HG03095 (cell line): Measurements from ENCODE around the gene SRGAP2B.
"Not testable (repeated sequence)": the region's sequence is repeated elsewhere in the genome, so short reads cannot be mapped to it uniquely, and the experiment has no call there.

Source experiments
- ATAC-seq: cut with Tn5 transposase; IDR thresholded peaks from one replicate; pipeline ENCODE4 v1.9.1; 2021; ENCODE audit warnings: moderate library complexity; ENCODE audit not compliant: unreplicated experiment

The SRGAP2B gene

GRCh38 chr1:145000074-145000742, 94.9 kb downstream of the SRGAP2B start:
- ATAC-seq: not testable (repeated sequence)

- not testable (repeated sequence) for ATAC-seq
These were observed 96.2 kb downstream of the SRGAP2B start for GRCh38 chr1:144998981-144999273.

- ATAC-seq: not testable (repeated sequence)
These were observed 96.8 kb downstream of the SRGAP2B start for GRCh38 chr1:144998134-144998980.

DNA sequence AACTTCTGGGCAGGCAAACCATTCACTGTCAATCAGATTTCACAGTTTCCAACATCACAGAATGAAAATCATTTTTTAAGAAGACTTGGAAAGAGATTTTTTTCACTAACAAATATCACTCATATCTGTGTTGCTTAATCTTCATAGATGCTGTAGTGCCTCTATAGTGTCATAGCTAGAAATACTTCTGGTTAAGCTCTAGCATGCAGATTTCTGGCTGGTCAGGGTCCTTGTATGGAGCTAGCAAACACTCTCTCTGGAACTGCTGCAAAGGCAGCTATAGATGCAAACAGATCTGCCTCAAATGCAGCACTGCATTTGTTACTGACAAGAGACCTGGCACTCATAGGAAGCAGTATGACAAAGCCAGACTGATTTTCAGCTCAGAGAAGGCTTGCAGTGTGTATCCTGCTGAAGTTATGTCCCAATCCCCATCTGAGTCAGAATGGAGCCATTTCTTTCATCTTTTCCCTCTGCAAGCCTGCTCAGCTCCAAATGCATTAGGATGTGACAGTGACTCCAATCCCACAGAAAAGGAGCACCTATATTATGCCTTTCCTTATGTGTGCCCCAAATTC, 99.2 kb downstream of the SRGAP2B start:
- ATAC-seq: not testable (repeated sequence)

DNA sequence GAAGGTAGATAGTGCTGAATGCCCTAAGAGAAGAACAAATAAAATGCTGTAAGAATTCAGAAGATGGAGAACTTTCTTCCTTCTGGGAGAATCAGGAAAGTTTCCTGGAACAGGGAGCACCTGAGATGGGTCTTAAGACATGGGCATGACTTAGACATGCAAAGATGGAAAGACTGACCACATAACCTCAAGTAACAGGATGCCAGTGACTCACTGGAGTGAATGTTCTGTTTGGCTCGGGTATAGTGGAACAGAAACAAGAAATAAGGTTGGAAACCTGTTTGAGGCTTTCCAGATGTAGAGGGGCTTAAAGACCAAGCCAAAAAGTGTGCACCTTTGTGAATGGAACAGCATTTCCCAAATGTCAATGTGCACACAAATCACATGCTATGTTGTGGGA, 102.2 kb downstream of the SRGAP2B start:
- not testable (repeated sequence) for ATAC-seq

DNA sequence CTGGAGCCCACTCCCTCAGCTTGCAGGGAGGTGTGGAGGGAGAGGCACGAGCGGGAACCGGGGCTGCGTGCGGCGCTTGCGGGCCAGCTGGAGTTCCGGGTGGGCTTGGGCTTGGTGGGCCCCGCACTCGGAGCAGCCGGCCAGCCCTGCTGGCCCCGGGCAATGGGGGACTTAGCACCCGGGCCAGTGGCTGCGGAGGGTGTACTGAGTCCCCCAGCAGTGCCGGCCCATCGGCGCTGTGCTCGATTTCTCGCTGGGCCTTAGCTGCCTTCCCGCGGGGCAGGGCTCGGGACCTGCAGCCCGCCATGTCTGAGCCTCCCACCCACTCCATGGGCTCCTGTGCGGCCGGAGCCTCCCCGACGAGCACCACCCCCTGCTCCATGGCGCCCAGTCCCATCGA, 104.5 kb downstream of the SRGAP2B start:
- ATAC-seq: not testable (repeated sequence)

GRCh38 chr1:144987131-144987530, 108.0 kb downstream of the SRGAP2B start:
- not testable (repeated sequence) for ATAC-seq

GRCh38 chr1:144986171-144986860, 108.8 kb downstream of the SRGAP2B start:
- not testable (repeated sequence) for ATAC-seq

GRCh38 chr1:144985550-144986170, 109.5 kb downstream of the SRGAP2B start:
- ATAC-seq: not testable (repeated sequence)

DNA sequence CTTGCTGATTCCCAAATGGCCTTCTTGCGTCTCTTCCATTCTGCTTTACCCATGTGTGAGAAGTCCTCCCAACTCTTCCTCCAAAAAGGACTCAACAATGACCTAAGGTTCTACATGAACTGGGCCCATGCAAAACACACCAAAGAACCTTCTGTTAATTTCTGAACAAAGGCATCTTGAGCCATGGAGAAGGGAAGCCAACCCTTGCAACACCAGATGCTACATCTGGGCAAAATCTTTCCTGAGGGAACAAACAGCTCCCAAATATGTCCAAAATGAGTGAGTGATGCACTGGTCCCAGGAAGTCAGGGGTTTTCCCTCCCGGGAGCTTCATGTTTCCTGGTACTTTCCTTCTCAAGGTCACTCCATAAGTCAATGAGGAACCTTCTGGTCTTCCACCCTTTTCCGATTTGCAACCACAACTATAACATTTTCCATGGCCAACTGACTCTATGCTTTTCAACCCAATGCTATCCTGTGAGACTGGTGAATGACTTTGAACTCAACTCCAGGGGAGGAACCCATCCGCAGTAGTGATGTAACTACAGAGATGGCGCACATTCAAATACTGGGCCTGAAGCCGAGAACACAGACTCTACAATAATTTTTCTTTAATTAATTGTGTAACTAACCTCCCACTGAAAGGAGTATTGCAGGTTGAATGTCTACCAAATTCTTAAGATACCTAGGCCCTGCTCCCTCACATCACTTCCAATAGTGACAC, 112.2 kb downstream of the SRGAP2B start:
- ATAC-seq: not testable (repeated sequence)

- not testable (repeated sequence) for ATAC-seq
These were observed 114.0 kb downstream of the SRGAP2B start for GRCh38 chr1:144981157-144981556.

- not testable (repeated sequence) for ATAC-seq
These were observed 115.0 kb downstream of the SRGAP2B start for GRCh38 chr1:144979960-144980595.

- ATAC-seq: not testable (repeated sequence)
These were observed 117.3 kb downstream of the SRGAP2B start for GRCh38 chr1:144977856-144978255.

DNA sequence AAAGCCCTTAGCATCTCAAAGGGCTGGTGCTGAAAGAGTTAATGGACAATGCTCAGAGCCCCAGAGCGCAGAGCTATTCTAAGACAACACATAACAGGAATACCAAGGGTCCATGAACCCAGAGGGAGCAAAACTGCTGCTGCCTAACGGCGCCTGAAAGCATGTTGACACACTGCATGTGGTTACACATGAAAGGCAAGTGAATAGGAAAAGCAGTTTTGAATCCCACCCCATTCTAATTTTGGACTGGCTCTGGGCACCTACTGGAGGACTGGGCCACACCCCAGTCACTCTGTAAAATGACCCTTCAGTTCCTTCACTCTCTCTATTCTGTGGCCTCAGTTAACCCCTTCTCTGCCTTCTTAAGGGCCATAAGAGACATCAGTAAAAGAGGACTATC, 123.2 kb downstream of the SRGAP2B start:
- ATAC-seq: not testable (repeated sequence)

- not testable (repeated sequence) for ATAC-seq
These were observed 128.6 kb downstream of the SRGAP2B start for GRCh38 chr1:144966488-144966887.

DNA sequence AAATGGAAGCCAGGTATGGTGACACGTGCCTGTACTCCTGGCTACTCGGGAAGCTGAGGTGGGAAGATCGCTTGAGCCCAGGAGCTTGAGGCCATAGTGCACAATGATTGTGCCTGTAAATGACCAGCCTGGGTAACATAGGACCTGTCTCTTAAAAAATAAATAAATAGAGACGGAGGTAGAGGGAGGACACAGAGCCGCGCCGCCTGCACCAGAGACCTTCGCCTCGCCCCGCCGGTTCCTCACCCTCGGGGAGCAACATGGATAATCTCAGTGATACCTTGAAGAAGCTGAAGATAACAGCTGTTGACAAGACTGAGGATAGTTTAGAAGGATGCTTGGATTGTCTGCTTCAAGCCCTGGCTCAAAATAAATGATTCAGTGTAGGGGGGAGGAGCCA, 130.4 kb downstream of the SRGAP2B start:
- not testable (repeated sequence) for ATAC-seq

DNA sequence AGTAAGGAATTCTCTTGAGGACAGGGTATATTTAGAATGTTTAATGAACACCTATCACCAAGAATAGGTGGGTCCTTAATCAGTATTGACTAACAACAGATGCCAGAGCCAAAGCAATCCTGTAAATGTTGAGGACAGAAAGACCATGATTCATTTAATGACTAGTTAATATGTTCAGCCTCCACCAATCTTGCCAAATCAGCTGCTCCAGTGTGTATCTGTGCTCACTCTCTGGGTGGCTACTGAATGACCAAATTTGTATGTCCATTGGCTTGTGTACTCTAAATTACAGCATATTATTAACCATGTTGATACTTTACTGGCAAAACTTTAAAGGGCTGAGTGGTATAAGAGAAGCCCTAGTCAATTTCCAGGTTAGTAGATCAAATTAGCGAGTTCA, 130.9 kb downstream of the SRGAP2B start:
- not testable (repeated sequence) for ATAC-seq

DNA sequence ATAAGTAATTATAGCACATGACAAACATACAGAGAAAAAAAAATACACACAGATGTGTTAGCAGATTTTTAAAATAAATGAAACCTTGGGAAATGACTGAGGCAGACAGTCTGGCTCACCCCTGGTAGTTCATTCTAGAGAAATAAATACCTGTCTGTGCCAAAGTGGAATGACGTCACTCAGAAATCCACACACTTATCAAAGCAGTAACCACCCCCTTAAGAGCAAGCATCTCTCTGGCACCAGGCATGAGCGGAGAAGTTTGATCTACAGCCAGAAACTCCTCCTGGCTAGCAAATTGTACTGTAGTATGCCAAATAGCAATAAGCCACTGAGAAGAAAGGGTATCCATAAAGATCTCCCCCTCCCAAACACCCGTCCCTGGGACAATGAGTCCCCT, 131.6 kb downstream of the SRGAP2B start:
- not testable (repeated sequence) for ATAC-seq
